B cell (primary cell): ENCODE data around the gene TMEM82. TPM values are rescaled to one million over a fixed set of nuclear protein-coding genes. Genes with fewer than 3 reads are reported as not detected.
A peak's percentile ranks its signal among the peaks of the same experiment; 100 is the strongest.

Source experiments
- ATAC-seq: fragments of 200-7000 bp; cut with Tn5 transposase; one replicate; pipeline ENCODE4 v1.10.0; 2021; ENCODE audit warnings: low read depth, mild to moderate bottlenecking, moderate number of reproducible peaks, moderate library complexity
- CTCF ChIA-PET: fragments of 350-600 bp; sonication (Branson Sonifier 250); formaldehyde crosslinking; loops from one replicate; lab custom pipeline; 2021; ENCODE audit warnings: antibody characterized with exemption, inconsistent platforms; lab: Charles Lee
- POLR2A ChIA-PET: fragments of 350-600 bp; sonication (Branson Sonifier 250); formaldehyde crosslinking; loops from one replicate; lab custom pipeline; 2021; ENCODE audit warnings: antibody characterized with exemption; lab: Charles Lee
- DNase-seq: peaks from one replicate; pipeline ENCODE4 v3.0.0; 2013
- H2AFZ ChIP-seq: 2 replicates; pipeline ENCODE4 v1.6.1; 2012; ENCODE audit warnings: mild to moderate bottlenecking, low read depth, low read length; ENCODE audit not compliant: insufficient read depth, poor library complexity, severe bottlenecking
- H3K27ac ChIP-seq, 2 donors: 1 replicate in 1 of 2; 2 replicates in 1 of 2; pipeline ENCODE4 v1.5.1; 2012 to 2013; ENCODE audit warnings: low read length in 2 of 2, mild to moderate bottlenecking in 2 of 2, moderate library complexity in 1 of 2
- H3K27me3 ChIP-seq, 4 experiments: fragments of 200-600 bp in 1 of 4; sonication (generic) in 1 of 4; replicated peaks in 1 of 4; 1 replicate in 2 of 4; 2 replicates in 2 of 4; pipeline versions ENCODE4 v1.6.1 to v1.7.0; 2013 to 2016; ENCODE audit warnings: low read length in 3 of 4, mild to moderate bottlenecking in 2 of 4, mixed read lengths in 1 of 4, moderate library complexity in 1 of 4; ENCODE audit not compliant: insufficient read depth in 4 of 4, control insufficient read depth in 3 of 4; ENCODE audit errors: control extremely low read depth in 1 of 4
- H3K36me3 ChIP-seq, 2 experiments: replicated peaks in 1 of 2; 1 replicate in 1 of 2; 2 replicates in 1 of 2; pipeline versions ENCODE4 v1.6.1 to v1.7.1; 2013; ENCODE audit warnings: low read length in 1 of 2; ENCODE audit not compliant: insufficient read depth in 2 of 2, control insufficient read depth in 1 of 2; ENCODE audit errors: control extremely low read depth in 1 of 2, extremely low read depth in 1 of 2
- H3K4me1 ChIP-seq, 2 donors: fragments of 200-600 bp in 1 of 2; sonication (generic) in 1 of 2; 1 replicate in 1 of 2; 2 replicates in 1 of 2; pipeline versions ENCODE4 v1.5.1 to v1.6.1; 2013 to 2017; ENCODE audit warnings: low read length in 2 of 2; ENCODE audit not compliant: control insufficient read depth in 2 of 2, insufficient read depth in 2 of 2
- H3K4me2 ChIP-seq: replicated peaks from 2 replicates; pipeline ENCODE3; 2012; ENCODE audit warnings: mild to moderate bottlenecking, low read depth, low read length; ENCODE audit not compliant: poor library complexity, severe bottlenecking
- H3K4me3 ChIP-seq, 5 experiments: fragments of 200-600 bp in 1 of 5; sonication (generic) in 1 of 5; 1 replicate in 3 of 5; 2 replicates in 2 of 5; pipeline versions ENCODE4 v1.5.1 to v1.7.0; 2011 to 2016; ENCODE audit warnings: low read length in 4 of 5, mild to moderate bottlenecking in 4 of 5, low read depth in 2 of 5, control low read depth in 1 of 5, moderate library complexity in 1 of 5; ENCODE audit not compliant: insufficient read depth in 1 of 5; ENCODE audit errors: control extremely low read depth in 1 of 5, extremely low read depth in 1 of 5
- H3K79me2 ChIP-seq: fragments of 200-600 bp; sonication (generic); one replicate; pipeline ENCODE4 v1.6.0; 2016; ENCODE audit warnings: low read length; ENCODE audit not compliant: control insufficient read depth, insufficient read depth
- H3K9ac ChIP-seq: fragments of 200-600 bp; sonication (generic); 2 replicates; pipeline ENCODE4 v1.6.1; 2017; ENCODE audit warnings: mild to moderate bottlenecking, low read length, moderate library complexity
- H3K9me3 ChIP-seq, 3 donors: one replicate each; pipeline versions ENCODE4 v1.6.1 to v1.7.1; 2013; ENCODE audit warnings: low read length in 2 of 3; ENCODE audit not compliant: control insufficient read depth in 2 of 3, insufficient read depth in 1 of 3; ENCODE audit errors: control extremely low read depth in 1 of 3
- H4K20me1 ChIP-seq: 2 replicates; pipeline ENCODE4 v1.6.0; 2012; ENCODE audit warnings: mild to moderate bottlenecking, low read length; ENCODE audit not compliant: insufficient read depth, control insufficient read depth, poor library complexity, severe bottlenecking
- H3K27ac Mint-ChIP-seq: one replicate; pipeline ENCODE4 v1.8.0; 2021; ENCODE audit warnings: mixed read lengths
- H3K27me3 Mint-ChIP-seq: one replicate; pipeline ENCODE4 v1.8.0; 2021; ENCODE audit warnings: mixed read lengths
- H3K4me1 Mint-ChIP-seq: one replicate; pipeline ENCODE4 v1.8.0; 2021; ENCODE audit warnings: mixed read lengths
- H3K4me3 Mint-ChIP-seq: one replicate; pipeline ENCODE4 v1.8.0; 2021; ENCODE audit warnings: mixed read lengths
- H3K9me3 Mint-ChIP-seq: one replicate; pipeline ENCODE4 v1.8.0; 2022; ENCODE audit warnings: mixed read lengths; ENCODE audit not compliant: insufficient read depth
- EZH2 ChIP-seq: IDR thresholded peaks from 2 replicates; pipeline ENCODE4 v1.6.1; 2012; ENCODE audit warnings: borderline replicate concordance, low read depth, mild to moderate bottlenecking, moderate library complexity, low read length; ENCODE audit not compliant: insufficient read depth, poor library complexity, severe bottlenecking
- WGBS: methylation state at CpG from one replicate; pipeline ENCODE4 v1.1.5; 2013; ENCODE audit warnings: missing lambda C conversion rate; ENCODE audit not compliant: insufficient coverage; 5-methylcytosine and 5-hydroxymethylcytosine counted together
- intact Hi-C: fragments of 100-400 bp; cut with micrococcal nuclease; formaldehyde crosslinking; loops from one replicate; pipeline ENCODE4 v1.10.0; 2022
- polyA plus RNA-seq: library from polyadenylated mRNA; depleted of rRNA; stranded (reverse); fragments of >200 nt; gene quantifications from 2 replicates; pipeline ENCODE4 v1.2.3, GENCODE V29; 2012
- total RNA-seq, 2 donors: library from RNA; stranded (reverse); fragments of 120-200 nt in 1 of 2; gene quantifications; 1 replicate in 1 of 2; 2 replicates in 1 of 2; pipeline versions ENCODE4 v1.2.3 to v1.2.4, GENCODE V29; 2013 to 2022
- TF ChIP-seq, protein P1 (sequence below): fragments of 200-600 bp; IDR thresholded peaks from one replicate; pipeline ENCODE4 v1.8.0; 2022; ENCODE audit warnings: antibody characterized with exemption, mild to moderate bottlenecking

TMEM82 gene
- total and polyA plus RNA-seq, 2 donors (not counting 1 experiment from before 2014, with no cell fraction given) = not detected

DNA sequence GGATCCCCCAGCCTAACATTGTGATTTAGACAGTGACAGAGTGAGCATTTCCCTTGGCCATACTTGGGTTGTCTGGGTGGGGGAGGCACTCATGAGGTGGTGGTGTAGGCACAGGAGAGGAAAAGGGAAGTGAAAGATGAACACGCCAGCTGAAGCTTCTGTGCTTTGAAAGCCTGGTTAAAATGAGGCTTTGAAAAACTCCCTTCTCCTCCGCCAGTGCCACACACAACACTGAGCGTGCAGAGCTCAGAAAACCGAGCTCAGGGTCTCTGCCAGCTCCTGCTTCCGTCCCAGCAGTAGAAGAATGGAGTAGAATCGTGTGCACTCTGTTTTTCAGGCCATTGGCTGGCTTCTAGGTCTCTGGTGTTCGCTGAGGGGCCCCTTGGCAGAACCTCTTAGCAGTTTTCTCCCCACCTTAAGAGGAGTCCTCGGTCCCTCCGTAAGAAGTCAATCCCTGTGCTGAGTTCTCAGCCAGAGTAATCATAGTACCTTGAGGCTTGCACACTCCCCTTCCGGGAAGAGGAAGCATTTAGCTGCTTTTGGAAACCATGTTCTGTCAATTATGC, 45.3 kb upstream of the TMEM82 start:
- peaks cover 26% of the 10 kb centered on the region for H4K20me1 ChIP-seq
- H3K4me3 ChIP-seq = peak overlapping the region; percentile 17 to 64 (median 54)
- peaks cover 1 to 5% of the 10 kb centered on the region in 2 experiments for H3K36me3 ChIP-seq
- DNase-seq (peak; percentile 92), ATAC-seq (peak; percentile 95)
- no peak overlapping the region for H2AFZ ChIP-seq
- WGBS = 1% methylated on average over 8 of the region's 10 CpGs
- Mint-ChIP-seq H3K27ac (peak overlapping the region; percentile 95), H3K4me1 (peaks cover 64% of the 10 kb centered on the region), H3K27me3 (no peaks in the 10 kb centered on the region), H3K4me3 (peak overlapping the region; percentile 85), H3K9me3 (no peaks in the 10 kb centered on the region)
- H3K79me2 ChIP-seq = peaks cover 72% of the 10 kb centered on the region
- ChIA-PET POLR2A (interaction anchor here (0.6 to 3.8 kb wide), 9 partner anchors 8 to 671 kb away, joined by 3 to 20 read pairs (median 4); no protein-coding TSS in a partner anchor), CTCF (interaction anchor here (0.7 to 3.3 kb wide), 16 partner anchors 11 to 137 kb away, joined by 3 to 12 read pairs (median 4); partner anchors contain the start of gene DDI2)
- intact Hi-C loops = loop anchor here (1.0 to 10.0 kb wide), 7 partner anchors 15 to 170 kb away; partner anchors contain the start of gene SPEN
- peak overlapping the region; percentile 59 for H3K9ac ChIP-seq
- no peak for TF ChIP-seq EZH2
- TF ChIP-seq, protein P1, sequence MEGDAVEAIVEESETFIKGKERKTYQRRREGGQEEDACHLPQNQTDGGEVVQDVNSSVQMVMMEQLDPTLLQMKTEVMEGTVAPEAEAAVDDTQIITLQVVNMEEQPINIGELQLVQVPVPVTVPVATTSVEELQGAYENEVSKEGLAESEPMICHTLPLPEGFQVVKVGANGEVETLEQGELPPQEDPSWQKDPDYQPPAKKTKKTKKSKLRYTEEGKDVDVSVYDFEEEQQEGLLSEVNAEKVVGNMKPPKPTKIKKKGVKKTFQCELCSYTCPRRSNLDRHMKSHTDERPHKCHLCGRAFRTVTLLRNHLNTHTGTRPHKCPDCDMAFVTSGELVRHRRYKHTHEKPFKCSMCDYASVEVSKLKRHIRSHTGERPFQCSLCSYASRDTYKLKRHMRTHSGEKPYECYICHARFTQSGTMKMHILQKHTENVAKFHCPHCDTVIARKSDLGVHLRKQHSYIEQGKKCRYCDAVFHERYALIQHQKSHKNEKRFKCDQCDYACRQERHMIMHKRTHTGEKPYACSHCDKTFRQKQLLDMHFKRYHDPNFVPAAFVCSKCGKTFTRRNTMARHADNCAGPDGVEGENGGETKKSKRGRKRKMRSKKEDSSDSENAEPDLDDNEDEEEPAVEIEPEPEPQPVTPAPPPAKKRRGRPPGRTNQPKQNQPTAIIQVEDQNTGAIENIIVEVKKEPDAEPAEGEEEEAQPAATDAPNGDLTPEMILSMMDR = no peak
- H3K4me1 ChIP-seq = peaks cover 41 to 54% of the 10 kb centered on the region in 2 donors
- H3K27me3 ChIP-seq = no peaks in the 10 kb centered on the region
- H3K27ac ChIP-seq = peak overlapping the region; percentile 68 to 88
- no peaks in the 10 kb centered on the region for H3K9me3 ChIP-seq
- peak overlapping the region; percentile 81 for H3K4me2 ChIP-seq

DNA sequence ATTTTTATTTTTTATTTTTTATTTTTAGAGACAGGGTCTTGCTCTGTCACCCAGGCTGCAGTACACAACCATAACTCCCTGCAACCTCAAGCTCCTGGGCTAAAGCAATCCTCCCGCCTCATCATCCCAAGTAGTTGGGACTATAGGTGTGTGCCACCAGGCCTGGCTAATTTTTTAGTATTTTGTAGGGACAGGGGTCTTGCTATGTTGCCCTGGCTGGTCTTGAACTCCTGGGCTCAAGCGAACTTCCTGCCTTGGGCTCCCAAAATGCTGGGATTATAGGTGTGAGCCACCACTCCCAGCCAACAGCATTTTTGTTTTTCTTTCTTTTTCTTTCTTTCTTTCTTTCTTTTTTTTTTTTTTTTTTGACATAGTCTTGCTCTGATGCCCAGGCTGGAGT, 44.1 kb upstream of the TMEM82 start:
- Mint-ChIP-seq H3K9me3 (no peaks in the 10 kb centered on the region), H3K27me3 (no peaks in the 10 kb centered on the region), H3K4me1 (peaks cover 62% of the 10 kb centered on the region), H3K27ac (peak overlapping the region; percentile 61), H3K4me3 (no peak overlapping the region)
- H4K20me1 ChIP-seq = peaks cover 27% of the 10 kb centered on the region
- peak overlapping the region; percentile 81 for H3K4me2 ChIP-seq
- ChIA-PET CTCF (interaction anchor here (0.7 to 3.3 kb wide), 3 partner anchors 12 to 169 kb away, joined by 3 to 12 read pairs (median 4); partner anchors contain the start of gene DDI2), POLR2A (interaction anchor here (0.7 to 3.8 kb wide), 3 partner anchors 13 to 33 kb away, joined by 3 to 20 read pairs (median 8); no protein-coding TSS in a partner anchor)
- intact Hi-C loops = loop anchor here (5.0 to 10.0 kb wide), 2 partner anchors 41 to 147 kb away; partner anchors contain the start of gene SPEN
- H3K79me2 ChIP-seq = peaks cover 75% of the 10 kb centered on the region
- no peak for DNase-seq
- TF ChIP-seq, protein P1 = no peak
- TF ChIP-seq EZH2 = no peak
- no peak for ATAC-seq
- no peaks in the 10 kb centered on the region for H3K27me3 ChIP-seq
- peaks cover 3 to 5% of the 10 kb centered on the region in 2 experiments for H3K36me3 ChIP-seq
- H2AFZ ChIP-seq = no peak overlapping the region
- no peak overlapping the region for H3K4me3 ChIP-seq
- no peak overlapping the region for H3K9ac ChIP-seq
- WGBS = no CpG with 5 or more reads among the region's 2 CpGs
- H3K9me3 ChIP-seq = no peaks in the 10 kb centered on the region
- H3K4me1 ChIP-seq = peaks cover 37 to 51% of the 10 kb centered on the region in 2 donors
- peak overlapping the region; percentile 68 to 88 for H3K27ac ChIP-seq
